GM21390 (cell line): ENCODE measurements around the gene ZYX.
"Not testable (repeated sequence)": the region's sequence is repeated elsewhere in the genome, so short reads cannot be mapped to it uniquely, and the experiment has no call there.

ENCODE experiments used
- ATAC-seq: cut with Tn5 transposase; IDR thresholded peaks from one replicate; pipeline ENCODE4 v1.9.1; 2021; ENCODE audit not compliant: unreplicated experiment

ZYX gene

GRCh38 chr7:143396625-143397556, 15.7 kb downstream of the ZYX start:
- ATAC-seq, result no peak

GRCh38 chr7:143397710-143398530, 16.8 kb downstream of the ZYX start:
- ATAC-seq, result no peak

GRCh38 chr7:143398616-143399015, 17.5 kb downstream of the ZYX start:
- no peak for ATAC-seq

GRCh38 chr7:143399151-143399550, 18.0 kb downstream of the ZYX start:
- ATAC-seq, result no peak

- ATAC-seq, result no peak
Measured at GRCh38 chr7:143399642-143400041, 18.5 kb downstream of the ZYX start.

- ATAC-seq, result no peak
Measured at GRCh38 chr7:143401265-143401664, 20.1 kb downstream of the ZYX start.

GRCh38 chr7:143402233-143402632, 21.1 kb downstream of the ZYX start:
- ATAC-seq, result not testable (repeated sequence)

GRCh38 chr7:143405173-143406001, 24.2 kb downstream of the ZYX start:
- ATAC-seq, result no peak

- no peak for ATAC-seq
Measured at GRCh38 chr7:143406002-143406357, 24.8 kb downstream of the ZYX start.

GRCh38 chr7:143407287-143408251, 26.4 kb downstream of the ZYX start:
- ATAC-seq, result no peak

GRCh38 chr7:143408252-143408685, 27.1 kb downstream of the ZYX start:
- no peak for ATAC-seq

- peak; percentile 47 for ATAC-seq
Measured at GRCh38 chr7:143408686-143409561, 27.8 kb downstream of the ZYX start, which contains the start of gene EPHA1. TSS of gene EPHA1 (minus strand) at chr7:143408856. CDS start at chr7:143408805, 51 bp downstream.

GRCh38 chr7:143410521-143411004, 29.4 kb downstream of the ZYX start:
- ATAC-seq, result no peak

- ATAC-seq, result no peak
Measured at GRCh38 chr7:143411976-143412708, 31.0 kb downstream of the ZYX start.

- ATAC-seq, result no peak
Measured at GRCh38 chr7:143413123-143413522, 32.0 kb downstream of the ZYX start.

- not testable (repeated sequence) for ATAC-seq
Measured at GRCh38 chr7:143415209-143415608, 34.1 kb downstream of the ZYX start.

- ATAC-seq, result no peak
Measured at GRCh38 chr7:143415742-143416397, 34.7 kb downstream of the ZYX start.
